Renal cortical epithelial cell (primary cell): ENCODE results near the gene JAZF1. TPM values are rescaled to one million over a fixed set of nuclear protein-coding genes. Genes with fewer than 3 reads are reported as not detected.
A peak's percentile ranks its signal among the peaks of the same experiment; 100 is the strongest.

Experiments used
- DNase-seq: peaks from one replicate; pipeline ENCODE4 v3.0.0-alpha.2; 2011; ENCODE audit warnings: low read depth
- total RNA-seq: library from RNA; depleted of rRNA; stranded (reverse); fragments of >200 nt; gene quantifications from 2 replicates; pipeline ENCODE4 v1.2.3, GENCODE V29; 2014

The JAZF1 gene
- total RNA-seq, 1 donor from 2014 or later: 9.6 TPM

GRCh38 chr7:28165961-28166955 is 14.3 kb downstream of the JAZF1 start:
- DNase-seq: peak; percentile 74

- DNase-seq: no peak
Observed at GRCh38 chr7:28165261-28165660, 15.3 kb downstream of the JAZF1 start.

GRCh38 chr7:28163949-28164348 is 16.6 kb downstream of the JAZF1 start:
- DNase-seq: no peak

- DNase-seq: no peak
Observed at GRCh38 chr7:28161331-28161730, 19.3 kb downstream of the JAZF1 start.

- DNase-seq: no peak
Observed at GRCh38 chr7:28160551-28160991, 20.0 kb downstream of the JAZF1 start.

GRCh38 chr7:28157831-28158416 is 22.7 kb downstream of the JAZF1 start:
- DNase-seq: no peak

- DNase-seq: no peak
Observed at GRCh38 chr7:28157076-28157745, 23.4 kb downstream of the JAZF1 start.

GRCh38 chr7:28156401-28156800 is 24.2 kb downstream of the JAZF1 start:
- no peak for DNase-seq

- DNase-seq: peak; percentile 96
Observed at GRCh38 chr7:28155964-28156363, 24.6 kb downstream of the JAZF1 start.

GRCh38 chr7:28155019-28155660 is 25.5 kb downstream of the JAZF1 start:
- peak; percentile 54 for DNase-seq

GRCh38 chr7:28152594-28152993 is 28.0 kb downstream of the JAZF1 start:
- DNase-seq: no peak

GRCh38 chr7:28151965-28152364 is 28.6 kb downstream of the JAZF1 start:
- DNase-seq: peak; percentile 19

GRCh38 chr7:28149291-28150101 is 31.1 kb downstream of the JAZF1 start:
- peak; percentile 94 for DNase-seq

- no peak for DNase-seq
Observed at GRCh38 chr7:28145931-28146330, 34.7 kb downstream of the JAZF1 start.

- no peak for DNase-seq
Observed at GRCh38 chr7:28145090-28145626, 35.4 kb downstream of the JAZF1 start.

- DNase-seq: no peak
Observed at GRCh38 chr7:28144266-28144665, 36.3 kb downstream of the JAZF1 start.

- no peak for DNase-seq
Observed at GRCh38 chr7:28142650-28143049, 37.9 kb downstream of the JAZF1 start.

GRCh38 chr7:28140979-28141378 is 39.6 kb downstream of the JAZF1 start:
- peak; percentile 18 for DNase-seq

- no peak for DNase-seq
Observed at GRCh38 chr7:28138837-28139236, 41.8 kb downstream of the JAZF1 start.

GRCh38 chr7:28137463-28137862 is 43.1 kb downstream of the JAZF1 start:
- DNase-seq: no peak

- DNase-seq: peak; percentile 16
Observed at GRCh38 chr7:28136885-28137284, 43.7 kb downstream of the JAZF1 start.
